ENCODE measurements around the gene SCMH1. TPM values are rescaled to one million over a fixed set of nuclear protein-coding genes. Genes with fewer than 3 reads are reported as not detected.

Gene SCMH1
- total and polyA plus RNA-seq, 2 of the 4 experiments (the other 2 are of a cell fraction), result 9.0 to 19.4 TPM

GRCh38 chr1:41242342-41243078 lies 404 bp upstream of the SCMH1 start:
- no peaks in the 10 kb centered on the region for H3K9me3 ChIP-seq (ENCODE audit: control insufficient read depth, insufficient read depth, low read length)
- intact Hi-C loops (cut with micrococcal nuclease), result loop anchor here (5.0 kb wide), 2 partner anchors 90 to 140 kb away; no protein-coding TSS in a partner anchor
- ChIA-PET POLR2A (ENCODE audit: unreplicated experiment) (interaction anchor here (1.0 kb wide), 1 partner anchor 13 kb away, joined by 4 read pairs; no protein-coding TSS in a partner anchor), CTCF (no interaction called here)
- peak overlapping the region; percentile 53 for H3K18ac ChIP-seq (ENCODE audit: low read depth, low read length)
- peak overlapping the region; percentile 93 for H2AK9ac ChIP-seq (replicated peaks; ENCODE audit: low read depth, low read length, poor library complexity)
- H2BK15ac ChIP-seq (ENCODE audit: low read depth, low read length), result no peak overlapping the region
- H3K4me3 ChIP-seq (ENCODE audit: insufficient read depth, low read depth, low read length), result peak overlapping the region; percentile 88
- 12% methylated on average over 18 of the region's 51 CpGs; no CpG with 5 or more reads in 1 of the 2 experiments for WGBS, 2 experiments (ENCODE audit: extremely low coverage in 2 of 2, insufficient read length in 1 of 2)
- no TSS peak for BruUV-seq (replicated peaks)
- H3K27me3 ChIP-seq (ENCODE audit: control insufficient read depth, insufficient read depth, low read length), result no peaks in the 10 kb centered on the region
- peak overlapping the region; percentile 57 for H2BK5ac ChIP-seq (ENCODE audit: low read depth, low read length, poor library complexity, severe bottlenecking)
- H3K56ac ChIP-seq (ENCODE audit: extremely low read depth, insufficient read depth, low read length), result peak overlapping the region; percentile 10; the same call in 1 of the 2 replicates
- H4K8ac ChIP-seq (ENCODE audit: low read depth in 2 of 2, low read length in 2 of 2), result peak overlapping the region; percentile 71 to 98
- peaks cover 11% of the 10 kb centered on the region; the same call in 1 of the 2 replicates for H4K20me1 ChIP-seq (ENCODE audit: insufficient read depth, low read length)
- H3K36me3 ChIP-seq (ENCODE audit: control insufficient read depth, insufficient read depth, low read length), result no peaks in the 10 kb centered on the region
- in situ Hi-C loops (cut with MboI; ENCODE audit: low sequenced_read_pairs), result no loop called here
- H3K4me1 ChIP-seq (ENCODE audit: control insufficient read depth, insufficient read depth, low read length), result peaks cover 7% of the 10 kb centered on the region
- peak overlapping the region; percentile 74 for H2AK5ac ChIP-seq (ENCODE audit: low read depth, low read length)
- peak overlapping the region; percentile 73 for H2BK120ac ChIP-seq (ENCODE audit: low read depth, low read length)
- H3K4ac ChIP-seq (ENCODE audit: low read depth, low read length), result peak overlapping the region; percentile 93
- no peak for DNase-seq
- H3K9me1 ChIP-seq (ENCODE audit: insufficient read depth, low read length), result peaks cover 14% of the 10 kb centered on the region
- H3K27ac ChIP-seq (ENCODE audit: insufficient read depth, low read length), result peak overlapping the region; percentile 82
- peak overlapping the region; percentile 76 for H4K5ac ChIP-seq (ENCODE audit: low read depth, low read length)
- H4K91ac ChIP-seq (ENCODE audit: insufficient read depth, low read depth, low read length), result peak overlapping the region; percentile 85
- no peak overlapping the region for H2BK20ac ChIP-seq (ENCODE audit: low read depth, low read length)
- H2AFZ ChIP-seq (replicated peaks; ENCODE audit: low read length, poor library complexity), result peak overlapping the region; percentile 97
- H3K14ac ChIP-seq (replicated peaks; ENCODE audit: low read depth, low read length), result peak overlapping the region; percentile 98
- ATAC-seq (ENCODE audit: low read depth), result peak; percentile 6
- dilution Hi-C loops (cut with HindIII; ENCODE audit: low sequenced_read_pairs, unreplicated experiment), result no loop called here
- H3K9ac ChIP-seq (ENCODE audit: low read depth, low read length), result peak overlapping the region; percentile 83
- peak overlapping the region; percentile 82 for H3K4me2 ChIP-seq (ENCODE audit: low read depth, low read length)
- H3K79me1 ChIP-seq (ENCODE audit: low read depth in 1 of 2, low read length in 2 of 2), result peaks cover 23 to 41% of the 10 kb centered on the region in 2 experiments
- peak overlapping the region; percentile 98 for H3K23ac ChIP-seq (ENCODE audit: low read depth, low read length)
- TF ChIP-seq SMC3 (IDR thresholded peaks at IDR 0.05; ENCODE audit: low read depth, low read length), result no peak
- TF ChIP-seq CHD1 (IDR thresholded peaks at IDR 0.05; ENCODE audit: low read depth, low read length), result no peak
- TF ChIP-seq MXI1 (IDR thresholded peaks at IDR 0.05; ENCODE audit: borderline replicate concordance, low read depth, low read length), result no peak
- no peak for TF ChIP-seq POLR2A (IDR thresholded peaks at IDR 0.05; ENCODE audit: low read depth, low read length)
- TF ChIP-seq RAD21 (IDR thresholded peaks at IDR 0.05; ENCODE audit: low read length), result no peak
- no peak for TF ChIP-seq FOS (IDR thresholded peaks at IDR 0.05; ENCODE audit: low read depth, low read length)
- TF ChIP-seq MAZ (IDR thresholded peaks at IDR 0.05; ENCODE audit: borderline replicate concordance, low read depth, low read length), result no peak
- no peak for TF ChIP-seq NFE2L2 (IDR thresholded peaks at IDR 0.05; ENCODE audit: low read depth, low read length)
- TF ChIP-seq CEBPB (IDR thresholded peaks at IDR 0.05; ENCODE audit: low read depth, low read length), result no peak
- no peak for TF ChIP-seq MAFK (IDR thresholded peaks at IDR 0.05; ENCODE audit: low read depth, low read length)
- TF ChIP-seq BHLHE40 (IDR thresholded peaks at IDR 0.05; ENCODE audit: low read depth, low read length), result no peak
- no peak for TF ChIP-seq USF2 (IDR thresholded peaks at IDR 0.05; ENCODE audit: low read depth, low read length)
- TF ChIP-seq RFX5 (IDR thresholded peaks at IDR 0.05; ENCODE audit: low read depth, low read length), result no peak
- no peak for TF ChIP-seq ELK1 (IDR thresholded peaks at IDR 0.05; ENCODE audit: borderline replicate concordance, low read depth, low read length)
- no peak for TF ChIP-seq CTCF (conservative IDR thresholded peaks at IDR 0.05; ENCODE audit: low read depth, low read length)

Measured in IMR-90 (cell line).